ENCODE results near the gene SIPA1L3.

- TF ChIP-seq CTCF (IDR thresholded peaks at IDR 0.05): no peak
- TF ChIP-seq POLR2AphosphoS5 (IDR thresholded peaks at IDR 0.05; ENCODE audit: low read depth, low read length): no peak
- TF ChIP-seq REST (IDR thresholded peaks at IDR 0.05; ENCODE audit: insufficient read depth in 1 of 2, low read depth in 2 of 2, low read length in 1 of 2): no peak
Measured at GRCh38 chr19:38209152-38209551, 302.1 kb downstream of the SIPA1L3 start.

Measured in Panc1 (cell line).